K562 (cell line): Measurements from ENCODE around the gene FIZ1. TPM values are rescaled to one million over a fixed set of nuclear protein-coding genes. Genes with fewer than 3 reads are reported as not detected.

Source experiments
- BCOR ChIP-seq: fragments of 450-650 bp; IDR thresholded peaks from 2 replicates; pipeline ENCODE4 v1.6.1; 2016
- CCAR2 ChIP-seq: fragments of 200-400 bp; formaldehyde crosslinking; IDR thresholded peaks from 2 replicates; pipeline ENCODE4 v1.6.1; 2017; ENCODE audit warnings: mild to moderate bottlenecking, low read depth, low read length
- E2F3 ChIP-seq: fragments of 250-450 bp; sonication (Bioruptor Pico); IDR thresholded peaks from 2 replicates; pipeline ENCODE4 v1.4.0; 2020; ENCODE audit warnings: mild to moderate bottlenecking
- GATAD2A ChIP-seq: fragments of 450-650 bp; IDR thresholded peaks from 2 replicates; pipeline ENCODE4 v1.6.1; 2017
- HNRNPL ChIP-seq: fragments of 200-400 bp; formaldehyde crosslinking; IDR thresholded peaks from 2 replicates; pipeline ENCODE4 v1.6.1; 2017; ENCODE audit warnings: low read depth, mild to moderate bottlenecking, low read length
- IRF9 ChIP-seq: fragments of 450-650 bp; IDR thresholded peaks from 2 replicates; pipeline ENCODE4 v1.6.1; 2016; ENCODE audit warnings: missing biosample characterization, missing genetic modification characterization
- KDM1A ChIP-seq, 2 experiments: fragments of 450-650 bp; IDR thresholded peaks; 2 replicates each; pipeline ENCODE4 v1.6.1; 2016; ENCODE audit warnings: mild to moderate bottlenecking in 2 of 2
- MEF2A ChIP-seq: IDR thresholded peaks from 2 replicates; pipeline ENCODE4 v1.6.1; 2011; ENCODE audit warnings: low read depth, mild to moderate bottlenecking, low read length, moderate library complexity; ENCODE audit not compliant: control insufficient read depth
- MYC ChIP-seq, 2 experiments: fragments of 250-450 bp in 1 of 2; sonication (Bioruptor Pico) in 1 of 2; IDR thresholded peaks; 2 replicates each; pipeline versions ENCODE4 v1.5.1 to v1.6.1; 2012 to 2021; ENCODE audit warnings: low read depth in 2 of 2, borderline replicate concordance in 1 of 2, improper control_type of control experiment in 1 of 2, low read length in 1 of 2, mild to moderate bottlenecking in 1 of 2, moderate library complexity in 1 of 2
- NCOA1 ChIP-seq: fragments of 450-650 bp; IDR thresholded peaks from 2 replicates; pipeline ENCODE4 v1.6.1; 2016; ENCODE audit warnings: low read depth
- RFX7 ChIP-seq: fragments of 250-450 bp; sonication (Bioruptor Pico); IDR thresholded peaks from 2 replicates; pipeline ENCODE4 v1.5.1; 2021; ENCODE audit warnings: mild to moderate bottlenecking
- SETDB1 ChIP-seq: IDR thresholded peaks from one replicate; pipeline ENCODE4 v1.6.1; 2012; ENCODE audit warnings: low read length, control low read depth, inconsistent platforms
- SNIP1 ChIP-seq: fragments of 450-650 bp; IDR thresholded peaks from 2 replicates; pipeline ENCODE4 v1.7.1; 2017; ENCODE audit warnings: low read depth, mild to moderate bottlenecking
- ZNF699 ChIP-seq: fragments of 250-450 bp; sonication (Bioruptor Pico); IDR thresholded peaks from 2 replicates; pipeline ENCODE4 v1.8.0; 2021; ENCODE audit warnings: mild to moderate bottlenecking, moderate library complexity; ENCODE audit not compliant: insufficient replicate concordance
- polyA plus RNA-seq, 8 experiments: library from polyadenylated mRNA; depleted of rRNA in 4 of 8; stranded (reverse) in 5 of 8; unstranded in 3 of 8; fragments of >200 nt; fragmentation: Nextera tagmentation in 2 of 8; fragmentation: Illumina TruSeq in 1 of 8; extraction: Ambion mirVana in 2 of 8; extraction: Trizol in 1 of 8; gene quantifications; 2 replicates each; pipeline versions ENCODE4 v1.2.1 to v1.2.3, GENCODE V29; 2011 to 2014; ENCODE audit warnings: inconsistent platforms in 1 of 8, missing spikeins in 1 of 8
- total RNA-seq, 7 experiments: library from RNA; depleted of rRNA in 6 of 7; stranded (reverse); fragments of >200 nt in 6 of 7; fragmentation: Illumina TruSeq in 2 of 7; extraction: Trizol in 2 of 7; gene quantifications; 2 replicates each; pipeline versions ENCODE4 v1.2.1 to v1.2.3, GENCODE V29; 2011 to 2021; ENCODE audit warnings: low replicate concordance in 1 of 7
- TF ChIP-seq, protein P1 (sequence below): fragments of 250-450 bp; sonication (Bioruptor Pico); IDR thresholded peaks from 2 replicates; pipeline ENCODE4 v1.4.0; 2020; ENCODE audit warnings: mild to moderate bottlenecking
- TF ChIP-seq, protein P2 (sequence below): fragments of 450-650 bp; IDR thresholded peaks from 2 replicates; pipeline ENCODE4 v1.6.1; 2017; ENCODE audit warnings: antibody characterized with exemption
- TF ChIP-seq, protein P3 (sequence below), 2 experiments: fragments of 450-650 bp in 1 of 2; sonication (generic) in 1 of 2; formaldehyde crosslinking in 1 of 2; IDR thresholded peaks in 1 of 2; conservative IDR thresholded peaks in 1 of 2; 2 replicates each; pipeline versions ENCODE4 v1.6.1 to v1.8.1; 2016 to 2023; ENCODE audit warnings: mild to moderate bottlenecking in 2 of 2, moderate library complexity in 2 of 2, inconsistent platforms in 1 of 2, missing genetic modification reagents in 1 of 2
- TF ChIP-seq, protein P4 (sequence below): fragments of 150-350 bp; IDR thresholded peaks from 2 replicates; pipeline ENCODE4 v1.6.1; 2014; ENCODE audit warnings: low read depth, mild to moderate bottlenecking, low read length, borderline replicate concordance

Gene FIZ1
- total and polyA plus RNA-seq, 9 of the 15 experiments (the other 6 are each of a cell fraction or from before 2014, with no cell fraction given) = 0.79 to 17.5 (median 5.5) TPM

DNA sequence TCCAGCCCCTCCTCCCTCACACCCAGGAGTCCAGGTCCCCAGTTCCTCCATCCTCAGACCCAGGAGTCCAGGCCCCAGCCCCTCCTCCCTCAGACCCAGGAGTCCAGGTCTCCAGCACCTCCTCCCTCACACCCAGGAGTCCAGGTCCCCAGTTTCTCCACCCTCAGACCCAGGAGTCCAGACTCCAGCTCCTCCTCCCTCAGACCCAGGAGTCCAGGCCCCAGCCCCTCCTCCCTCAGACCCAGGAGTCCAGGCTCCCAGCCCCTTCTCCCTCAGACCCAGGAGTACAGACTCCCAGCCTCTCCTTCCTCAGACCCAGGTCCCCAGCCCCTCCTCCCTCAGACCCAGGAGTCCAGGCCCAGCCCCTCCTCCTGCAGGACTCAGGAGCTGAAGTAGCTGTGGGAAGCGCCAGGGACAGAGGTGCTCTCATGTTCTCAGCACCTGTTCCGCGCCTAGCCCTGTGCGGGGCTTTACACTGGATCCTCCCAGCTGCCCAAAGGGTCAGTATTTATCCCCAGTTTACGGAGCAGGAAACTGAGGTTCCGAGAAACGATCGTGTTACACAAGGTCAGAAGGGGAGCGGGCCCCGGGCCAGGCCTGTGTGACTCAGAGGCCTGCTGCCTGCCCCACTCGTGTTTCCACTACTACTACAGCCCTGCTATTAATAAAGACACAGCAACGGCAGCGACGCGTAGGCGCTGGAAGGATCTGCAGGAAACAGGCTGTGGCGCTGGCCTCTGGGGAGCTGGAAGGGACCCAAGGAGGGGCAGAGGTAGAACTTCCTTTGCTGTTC is 52.3 kb downstream of the FIZ1 start (continued):
- TF ChIP-seq HNRNPL (no peak), BCOR (peak; percentile 82), MEF2A (no peak; the same call in 1 of the 2 replicates), SETDB1 (no peak), ZNF699 (CRISPR knock-in tag) (no peak), SNIP1 (no peak), E2F3 (CRISPR knock-in tag) (no peak), CCAR2 (no peak), KDM1A (IDR thresholded peaks at IDR 0.05) (peak in 1 of 2 experiments; percentile 80; a peak in 2 of 4 replicates), MYC (IDR thresholded peaks at IDR 0.05; ENCODE audit: low read depth, low read length) (no peak), MYC (CRISPR knock-in tag; IDR thresholded peaks at IDR 0.05; ENCODE audit: borderline replicate concordance, low read depth) (no peak), NCOA1 (no peak), GATAD2A (0 out of 2 replicates have a peak, but pooled peaks have one; percentile 35), RFX7 (CRISPR knock-in tag) (no peak), IRF9 (tag) (no peak)
- TF ChIP-seq, protein P1, sequence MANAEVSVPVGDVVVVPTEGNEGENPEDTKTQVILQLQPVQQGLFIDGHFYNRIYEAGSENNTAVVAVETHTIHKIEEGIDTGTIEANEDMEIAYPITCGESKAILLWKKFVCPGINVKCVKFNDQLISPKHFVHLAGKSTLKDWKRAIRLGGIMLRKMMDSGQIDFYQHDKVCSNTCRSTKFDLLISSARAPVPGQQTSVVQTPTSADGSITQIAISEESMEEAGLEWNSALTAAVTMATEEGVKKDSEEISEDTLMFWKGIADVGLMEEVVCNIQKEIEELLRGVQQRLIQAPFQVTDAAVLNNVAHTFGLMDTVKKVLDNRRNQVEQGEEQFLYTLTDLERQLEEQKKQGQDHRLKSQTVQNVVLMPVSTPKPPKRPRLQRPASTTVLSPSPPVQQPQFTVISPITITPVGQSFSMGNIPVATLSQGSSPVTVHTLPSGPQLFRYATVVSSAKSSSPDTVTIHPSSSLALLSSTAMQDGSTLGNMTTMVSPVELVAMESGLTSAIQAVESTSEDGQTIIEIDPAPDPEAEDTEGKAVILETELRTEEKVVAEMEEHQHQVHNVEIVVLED = no peak
- TF ChIP-seq, protein P2, sequence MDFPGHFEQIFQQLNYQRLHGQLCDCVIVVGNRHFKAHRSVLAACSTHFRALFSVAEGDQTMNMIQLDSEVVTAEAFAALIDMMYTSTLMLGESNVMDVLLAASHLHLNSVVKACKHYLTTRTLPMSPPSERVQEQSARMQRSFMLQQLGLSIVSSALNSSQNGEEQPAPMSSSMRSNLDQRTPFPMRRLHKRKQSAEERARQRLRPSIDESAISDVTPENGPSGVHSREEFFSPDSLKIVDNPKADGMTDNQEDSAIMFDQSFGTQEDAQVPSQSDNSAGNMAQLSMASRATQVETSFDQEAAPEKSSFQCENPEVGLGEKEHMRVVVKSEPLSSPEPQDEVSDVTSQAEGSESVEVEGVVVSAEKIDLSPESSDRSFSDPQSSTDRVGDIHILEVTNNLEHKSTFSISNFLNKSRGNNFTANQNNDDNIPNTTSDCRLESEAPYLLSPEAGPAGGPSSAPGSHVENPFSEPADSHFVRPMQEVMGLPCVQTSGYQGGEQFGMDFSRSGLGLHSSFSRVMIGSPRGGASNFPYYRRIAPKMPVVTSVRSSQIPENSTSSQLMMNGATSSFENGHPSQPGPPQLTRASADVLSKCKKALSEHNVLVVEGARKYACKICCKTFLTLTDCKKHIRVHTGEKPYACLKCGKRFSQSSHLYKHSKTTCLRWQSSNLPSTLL = no peak
- TF ChIP-seq, protein P3, sequence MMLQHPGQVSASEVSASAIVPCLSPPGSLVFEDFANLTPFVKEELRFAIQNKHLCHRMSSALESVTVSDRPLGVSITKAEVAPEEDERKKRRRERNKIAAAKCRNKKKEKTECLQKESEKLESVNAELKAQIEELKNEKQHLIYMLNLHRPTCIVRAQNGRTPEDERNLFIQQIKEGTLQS (IDR thresholded peaks at IDR 0.05) = no peak
- TF ChIP-seq, protein P3 (CRISPR knock-in tag; conservative IDR thresholded peaks at IDR 0.05) = no peak
- TF ChIP-seq, protein P4, sequence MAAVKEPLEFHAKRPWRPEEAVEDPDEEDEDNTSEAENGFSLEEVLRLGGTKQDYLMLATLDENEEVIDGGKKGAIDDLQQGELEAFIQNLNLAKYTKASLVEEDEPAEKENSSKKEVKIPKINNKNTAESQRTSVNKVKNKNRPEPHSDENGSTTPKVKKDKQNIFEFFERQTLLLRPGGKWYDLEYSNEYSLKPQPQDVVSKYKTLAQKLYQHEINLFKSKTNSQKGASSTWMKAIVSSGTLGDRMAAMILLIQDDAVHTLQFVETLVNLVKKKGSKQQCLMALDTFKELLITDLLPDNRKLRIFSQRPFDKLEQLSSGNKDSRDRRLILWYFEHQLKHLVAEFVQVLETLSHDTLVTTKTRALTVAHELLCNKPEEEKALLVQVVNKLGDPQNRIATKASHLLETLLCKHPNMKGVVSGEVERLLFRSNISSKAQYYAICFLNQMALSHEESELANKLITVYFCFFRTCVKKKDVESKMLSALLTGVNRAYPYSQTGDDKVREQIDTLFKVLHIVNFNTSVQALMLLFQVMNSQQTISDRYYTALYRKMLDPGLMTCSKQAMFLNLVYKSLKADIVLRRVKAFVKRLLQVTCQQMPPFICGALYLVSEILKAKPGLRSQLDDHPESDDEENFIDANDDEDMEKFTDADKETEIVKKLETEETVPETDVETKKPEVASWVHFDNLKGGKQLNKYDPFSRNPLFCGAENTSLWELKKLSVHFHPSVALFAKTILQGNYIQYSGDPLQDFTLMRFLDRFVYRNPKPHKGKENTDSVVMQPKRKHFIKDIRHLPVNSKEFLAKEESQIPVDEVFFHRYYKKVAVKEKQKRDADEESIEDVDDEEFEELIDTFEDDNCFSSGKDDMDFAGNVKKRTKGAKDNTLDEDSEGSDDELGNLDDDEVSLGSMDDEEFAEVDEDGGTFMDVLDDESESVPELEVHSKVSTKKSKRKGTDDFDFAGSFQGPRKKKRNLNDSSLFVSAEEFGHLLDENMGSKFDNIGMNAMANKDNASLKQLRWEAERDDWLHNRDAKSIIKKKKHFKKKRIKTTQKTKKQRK = no peak
